ENCODE measurements around the gene CCDC196.

DNA sequence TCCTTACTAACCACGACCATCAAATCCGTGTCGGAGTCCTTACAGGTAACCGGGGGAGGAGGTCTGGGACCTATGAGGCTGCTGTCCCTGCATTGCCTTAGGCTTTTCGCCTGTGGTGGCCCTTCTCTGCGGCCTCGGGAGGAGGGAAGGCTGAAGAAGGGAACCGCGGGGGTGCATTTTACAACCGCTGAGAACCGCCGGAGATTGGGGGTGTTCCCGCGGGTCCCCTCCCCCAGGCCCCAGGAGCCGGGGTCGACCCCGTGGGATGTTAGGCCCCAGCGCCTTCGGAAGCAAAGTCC is 22.3 kb downstream of the CCDC196 start:
- TF ChIP-seq, protein P1, sequence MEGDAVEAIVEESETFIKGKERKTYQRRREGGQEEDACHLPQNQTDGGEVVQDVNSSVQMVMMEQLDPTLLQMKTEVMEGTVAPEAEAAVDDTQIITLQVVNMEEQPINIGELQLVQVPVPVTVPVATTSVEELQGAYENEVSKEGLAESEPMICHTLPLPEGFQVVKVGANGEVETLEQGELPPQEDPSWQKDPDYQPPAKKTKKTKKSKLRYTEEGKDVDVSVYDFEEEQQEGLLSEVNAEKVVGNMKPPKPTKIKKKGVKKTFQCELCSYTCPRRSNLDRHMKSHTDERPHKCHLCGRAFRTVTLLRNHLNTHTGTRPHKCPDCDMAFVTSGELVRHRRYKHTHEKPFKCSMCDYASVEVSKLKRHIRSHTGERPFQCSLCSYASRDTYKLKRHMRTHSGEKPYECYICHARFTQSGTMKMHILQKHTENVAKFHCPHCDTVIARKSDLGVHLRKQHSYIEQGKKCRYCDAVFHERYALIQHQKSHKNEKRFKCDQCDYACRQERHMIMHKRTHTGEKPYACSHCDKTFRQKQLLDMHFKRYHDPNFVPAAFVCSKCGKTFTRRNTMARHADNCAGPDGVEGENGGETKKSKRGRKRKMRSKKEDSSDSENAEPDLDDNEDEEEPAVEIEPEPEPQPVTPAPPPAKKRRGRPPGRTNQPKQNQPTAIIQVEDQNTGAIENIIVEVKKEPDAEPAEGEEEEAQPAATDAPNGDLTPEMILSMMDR (conservative IDR thresholded peaks at IDR 0.05; ENCODE audit: low read length): no peak
- TF ChIP-seq EZH2phosphoT487 (IDR thresholded peaks at IDR 0.05; ENCODE audit: borderline replicate concordance, low read depth, low read length): no peak
